Endodermal cell (in vitro differentiated cells): ENCODE results near the gene RPL5. TPM values are rescaled to one million over a fixed set of nuclear protein-coding genes. Genes with fewer than 3 reads are reported as not detected.

Source experiments
- DNase-seq: peaks from one replicate; pipeline ENCODE4 v3.0.0-alpha.2; 2017
- H3K27ac ChIP-seq: 2 replicates; pipeline ENCODE4 v1.5.1; 2013; ENCODE audit warnings: mild to moderate bottlenecking, low read depth, low read length, moderate library complexity
- H3K27me3 ChIP-seq: 2 replicates; pipeline ENCODE4 v1.6.1; 2013; ENCODE audit warnings: mild to moderate bottlenecking, low read length, moderate library complexity; ENCODE audit not compliant: insufficient read depth, control insufficient read depth, poor library complexity, severe bottlenecking
- H3K36me3 ChIP-seq: 2 replicates; pipeline ENCODE4 v1.7.0; 2013; ENCODE audit warnings: mild to moderate bottlenecking, low read length, moderate library complexity; ENCODE audit not compliant: control insufficient read depth, insufficient read depth
- H3K4me1 ChIP-seq: one replicate; pipeline ENCODE4 v1.7.0; 2013; ENCODE audit warnings: low read length; ENCODE audit not compliant: control insufficient read depth, insufficient read depth
- H3K4me3 ChIP-seq: 2 replicates; pipeline ENCODE4 v1.5.1; 2013; ENCODE audit warnings: mild to moderate bottlenecking, low read length, moderate library complexity
- H3K9ac ChIP-seq: 2 replicates; pipeline ENCODE4 v1.6.1; 2013; ENCODE audit warnings: mild to moderate bottlenecking, low read length, moderate library complexity; ENCODE audit not compliant: poor library complexity, severe bottlenecking; ENCODE audit errors: extremely low read depth
- H3K9me3 ChIP-seq: 2 replicates; pipeline ENCODE4 v1.6.1; 2013; ENCODE audit warnings: mild to moderate bottlenecking, low read length, moderate library complexity; ENCODE audit not compliant: control insufficient read depth
- H3K27ac Mint-ChIP-seq: 2 replicates; pipeline ENCODE4 v1.8.0; 2020; ENCODE audit warnings: mixed read lengths
- H3K27me3 Mint-ChIP-seq: 2 replicates; pipeline ENCODE4 v1.8.0; 2021; ENCODE audit warnings: mild to moderate bottlenecking, mixed read lengths; ENCODE audit not compliant: insufficient read depth
- H3K36me3 Mint-ChIP-seq: 2 replicates; pipeline ENCODE4 v1.8.0; 2020; ENCODE audit warnings: low read depth, mixed read lengths
- H3K4me1 Mint-ChIP-seq: 2 replicates; pipeline ENCODE4 v1.8.0; 2020; ENCODE audit warnings: mixed read lengths
- H3K4me3 Mint-ChIP-seq: 2 replicates; pipeline ENCODE4 v1.8.0; 2020; ENCODE audit warnings: mild to moderate bottlenecking, moderate library complexity, mixed read lengths
- H3K9me3 Mint-ChIP-seq: 2 replicates; pipeline ENCODE4 v1.8.0; 2020; ENCODE audit warnings: mild to moderate bottlenecking, mixed read lengths
- CTCF ChIP-seq: fragments of 200-600 bp; sonication (generic); conservative IDR thresholded peaks from 2 replicates; pipeline ENCODE4 v1.5.0; 2021; ENCODE audit warnings: antibody characterized with exemption, mild to moderate bottlenecking
- WGBS, 2 experiments: methylation state at CpG; one replicate each; pipeline versions ENCODE4 v1.1.5 to v1.1.7; 2013; ENCODE audit warnings: missing lambda C conversion rate in 2 of 2, mixed read lengths in 1 of 2; ENCODE audit not compliant: insufficient coverage in 1 of 2, insufficient read length in 1 of 2; 5-methylcytosine and 5-hydroxymethylcytosine counted together
- total RNA-seq, 2 donors: library from RNA; stranded (reverse); fragmentation: NEBNext Ultra II Directional in 1 of 2; extraction: Animal tissue kit (Norgen Biotek cat#: 25700) in 1 of 2; gene quantifications; 2 replicates in 1 of 2; 3 replicates in 1 of 2; pipeline ENCODE4 v1.2.1, GENCODE V29; 2021

The RPL5 gene
- total RNA-seq, 2 donors from 2014 or later = 963 to 1,201 TPM

- H3K4me3 ChIP-seq = no peak overlapping the region
- no peaks in the 10 kb centered on the region for H3K4me1 ChIP-seq
- H3K36me3 Mint-ChIP-seq = no peaks in the 10 kb centered on the region
- H3K9ac ChIP-seq = no peak overlapping the region
- no peak overlapping the region for H3K27ac Mint-ChIP-seq
- H3K27ac ChIP-seq = no peak overlapping the region
- 81 to 85% methylated on average over 2 to 4 of the region's 4 CpGs for WGBS, 2 experiments
- TF ChIP-seq CTCF = no peak
- DNase-seq = no peak
- H3K36me3 ChIP-seq = no peaks in the 10 kb centered on the region
- H3K27me3 ChIP-seq = no peaks in the 10 kb centered on the region
- no peak overlapping the region for H3K4me3 Mint-ChIP-seq
- H3K27me3 Mint-ChIP-seq = no peaks in the 10 kb centered on the region
- H3K9me3 ChIP-seq = no peaks in the 10 kb centered on the region
- H3K4me1 Mint-ChIP-seq = peaks cover 11% of the 10 kb centered on the region
- no peaks in the 10 kb centered on the region for H3K9me3 Mint-ChIP-seq
Observed at GRCh38 chr1:92879316-92879968, 47.6 kb downstream of the RPL5 start.

GRCh38 chr1:92881391-92881790 lies 49.6 kb downstream of the RPL5 start:
- H3K36me3 Mint-ChIP-seq = no peaks in the 10 kb centered on the region
- no peaks in the 10 kb centered on the region for H3K27me3 Mint-ChIP-seq
- no peaks in the 10 kb centered on the region for H3K9me3 ChIP-seq
- no peak overlapping the region for H3K27ac Mint-ChIP-seq
- H3K4me3 ChIP-seq = no peak overlapping the region
- no peak for DNase-seq
- no peak overlapping the region for H3K27ac ChIP-seq
- no peak for TF ChIP-seq CTCF
- H3K4me3 Mint-ChIP-seq = no peak overlapping the region
- H3K27me3 ChIP-seq = no peaks in the 10 kb centered on the region
- no peaks in the 10 kb centered on the region for H3K36me3 ChIP-seq
- H3K9me3 Mint-ChIP-seq = no peaks in the 10 kb centered on the region
- H3K9ac ChIP-seq = no peak overlapping the region
- no peaks in the 10 kb centered on the region for H3K4me1 ChIP-seq
- WGBS, 2 experiments = 93 to 99% methylated on average over 2 to 3 of the region's 3 CpGs
- H3K4me1 Mint-ChIP-seq = peaks cover 11% of the 10 kb centered on the region

GRCh38 chr1:92882819-92883218 lies 51.0 kb downstream of the RPL5 start:
- peaks cover 5% of the 10 kb centered on the region for H3K4me1 Mint-ChIP-seq
- H3K9me3 Mint-ChIP-seq = no peaks in the 10 kb centered on the region
- Histone ChIP-seq H3K9me3 (no peaks in the 10 kb centered on the region), H3K27me3 (no peaks in the 10 kb centered on the region), H3K27ac (no peak overlapping the region), H3K36me3 (no peaks in the 10 kb centered on the region), H3K4me1 (no peaks in the 10 kb centered on the region), H3K9ac (no peak overlapping the region), H3K4me3 (no peak overlapping the region)
- H3K4me3 Mint-ChIP-seq = no peak overlapping the region
- DNase-seq = no peak
- no peaks in the 10 kb centered on the region for H3K27me3 Mint-ChIP-seq
- H3K36me3 Mint-ChIP-seq = no peaks in the 10 kb centered on the region
- H3K27ac Mint-ChIP-seq = no peak overlapping the region
- WGBS, 2 experiments = 68 to 100% methylated on average over 1 of the region's 1 CpG
- no peak for TF ChIP-seq CTCF
